ENCODE data around the gene CTDNEP1. TPM values are rescaled to one million over a fixed set of nuclear protein-coding genes. Genes with fewer than 3 reads are reported as not detected.
A peak's percentile ranks its signal among the peaks of the same experiment; 100 is the strongest.

The CTDNEP1 gene
- total RNA-seq, 4 donors from 2014 or later: 71.5 to 150 (median 111) TPM

GRCh38 chr17:7214300-7215135 lies 37.0 kb downstream of the CTDNEP1 start:
- DNase-seq (peak; percentile 91 to 92), ATAC-seq (peak; percentile 83 to 88)
- intact Hi-C loops (cut with DNase I; ENCODE audit: low total_unique reads): loop anchor here (10.0 kb wide), 1 partner anchor 620 kb away; the partner anchor contains the start of gene KDM6B
- H3K27ac ChIP-seq: peak overlapping the region; percentile 62 to 76 (median 64)
- H3K36me3 ChIP-seq: no peaks in the 10 kb centered on the region
- in situ Hi-C loops (cut with MboI; ENCODE audit: low sequenced_read_pairs in 4 of 4): no loop called here
- peaks cover 39 to 43% of the 10 kb centered on the region in 2 donors for H3K4me1 ChIP-seq
- H3K27me3 ChIP-seq: peaks cover 8 to 20% (median 13%) of the 10 kb centered on the region in 3 donors
- TF ChIP-seq CTCF (IDR thresholded peaks at IDR 0.05 in 4 of 5, conservative IDR thresholded peaks at IDR 0.05 in 1 of 5) (peak in 4 of 5 experiments; percentile 40 to 59 (median 44)), POLR2A (IDR thresholded peaks at IDR 0.05) (no peak)
- peak overlapping the region; percentile 61 to 80 (median 68) for H3K4me3 ChIP-seq
- no peaks in the 10 kb centered on the region for H3K9me3 ChIP-seq

- Histone ChIP-seq H3K4me1 (peaks cover 34 to 37% of the 10 kb centered on the region in 2 donors), H3K9me3 (no peaks in the 10 kb centered on the region), H3K36me3 (no peaks in the 10 kb centered on the region), H3K27me3 (peaks cover 8 to 20% (median 13%) of the 10 kb centered on the region in 3 donors), H3K4me3 (peak overlapping the region; percentile 61 to 80 (median 68)), H3K27ac (peak overlapping the region in 3 of 4 donors; percentile 24 to 76 (median 63))
- TF ChIP-seq CTCF (IDR thresholded peaks at IDR 0.05 in 4 of 5, conservative IDR thresholded peaks at IDR 0.05 in 1 of 5) (peak in 2 of 5 experiments; percentile 23), POLR2A (IDR thresholded peaks at IDR 0.05) (no peak)
- intact Hi-C loops (cut with DNase I; ENCODE audit: low total_unique reads) (loop anchor here (10.0 kb wide), 1 partner anchor 621 kb away; the partner anchor contains the start of gene KDM6B), in situ Hi-C loops (cut with MboI; ENCODE audit: low sequenced_read_pairs in 4 of 4) (no loop called here)
- ATAC-seq (no peak), DNase-seq (peak in 1 of 2 donors; percentile 32)
Observed at GRCh38 chr17:7213895-7214299, 37.6 kb downstream of the CTDNEP1 start.

GRCh38 chr17:7211491-7212273 lies 39.9 kb downstream of the CTDNEP1 start:
- H3K36me3 ChIP-seq: no peaks in the 10 kb centered on the region
- DNase-seq (no peak), ATAC-seq (no peak)
- H3K4me1 ChIP-seq: peaks cover 18 to 22% of the 10 kb centered on the region in 2 donors
- no peak overlapping the region for H3K4me3 ChIP-seq
- in situ Hi-C loops (cut with MboI; ENCODE audit: low sequenced_read_pairs in 4 of 4): no loop called here
- intact Hi-C loops (cut with DNase I; ENCODE audit: low total_unique reads): loop anchor here (10.0 kb wide), 1 partner anchor 623 kb away; the partner anchor contains the start of gene KDM6B
- H3K27ac ChIP-seq: no peak overlapping the region
- H3K27me3 ChIP-seq: peaks cover 8 to 25% (median 13%) of the 10 kb centered on the region in 3 donors
- no peaks in the 10 kb centered on the region for H3K9me3 ChIP-seq
- no peak for TF ChIP-seq CTCF (IDR thresholded peaks at IDR 0.05 in 4 of 5, conservative IDR thresholded peaks at IDR 0.05 in 1 of 5)
- no peak for TF ChIP-seq POLR2A (IDR thresholded peaks at IDR 0.05)

GRCh38 chr17:7208754-7209460 lies 42.6 kb downstream of the CTDNEP1 start:
- in situ Hi-C loops (cut with MboI; ENCODE audit: low sequenced_read_pairs in 4 of 4): no loop called here

More at GRCh38 chr17:7208754-7209460, 42.6 kb downstream of the CTDNEP1 start:
- Histone ChIP-seq H3K27ac (no peak overlapping the region), H3K36me3 (no peaks in the 10 kb centered on the region), H3K4me3 (no peak overlapping the region), H3K4me1 (peaks cover under 1 to 3% of the 10 kb centered on the region in 2 donors), H3K9me3 (no peaks in the 10 kb centered on the region), H3K27me3 (peaks cover 8 to 31% (median 13%) of the 10 kb centered on the region in 3 donors)
- TF ChIP-seq CTCF (IDR thresholded peaks at IDR 0.05 in 4 of 5, conservative IDR thresholded peaks at IDR 0.05 in 1 of 5): no peak
- no peak for TF ChIP-seq POLR2A (IDR thresholded peaks at IDR 0.05)
- no peak for DNase-seq
- ATAC-seq: no peak
- intact Hi-C loops (cut with DNase I; ENCODE audit: low total_unique reads): no loop called here
